Nucleus accumbens (tissue), 56 donors: ENCODE results near the gene FARS2.
"Not testable (repeated sequence)": the region's sequence is repeated elsewhere in the genome, so short reads cannot be mapped to it uniquely, and the experiment has no call there.

Source experiments
- DNase-seq, 56 donors: peaks; one replicate each; lab custom pipeline; 2025; lab: John Stamatoyannopoulos, UW

Gene FARS2

GRCh38 chr6:5645328-5646290 lies 384.3 kb downstream of the FARS2 start:
- DNase-seq = no peak

- DNase-seq = no peak
Observed at GRCh38 chr6:5652406-5653137, 391.3 kb downstream of the FARS2 start.

- no peak for DNase-seq
Observed at GRCh38 chr6:5653801-5654200, 392.5 kb downstream of the FARS2 start.

- DNase-seq = no peak
Observed at GRCh38 chr6:5656226-5656625, 394.9 kb downstream of the FARS2 start.

GRCh38 chr6:5656695-5657094 lies 395.4 kb downstream of the FARS2 start:
- not testable (repeated sequence) for DNase-seq

- no peak for DNase-seq
Observed at GRCh38 chr6:5657684-5658430, 396.5 kb downstream of the FARS2 start.

- no peak for DNase-seq
Observed at GRCh38 chr6:5659467-5659866, 398.2 kb downstream of the FARS2 start.

- no peak for DNase-seq
Observed at GRCh38 chr6:5660772-5661171, 399.5 kb downstream of the FARS2 start.

- no peak for DNase-seq
Observed at GRCh38 chr6:5662797-5663196, 401.5 kb downstream of the FARS2 start.

- no peak for DNase-seq
Observed at GRCh38 chr6:5663259-5663658, 401.9 kb downstream of the FARS2 start.

- DNase-seq = no peak
Observed at GRCh38 chr6:5663739-5664138, 402.4 kb downstream of the FARS2 start.

- DNase-seq = peak in 1 of 56 donors; percentile 4
Observed at GRCh38 chr6:5664149-5664548, 402.8 kb downstream of the FARS2 start.

- no peak for DNase-seq
Observed at GRCh38 chr6:5665173-5665572, 403.9 kb downstream of the FARS2 start.

- DNase-seq = no peak
Observed at GRCh38 chr6:5665667-5666066, 404.4 kb downstream of the FARS2 start.

GRCh38 chr6:5666695-5667094 lies 405.4 kb downstream of the FARS2 start:
- DNase-seq = no peak

GRCh38 chr6:5667737-5668136 lies 406.4 kb downstream of the FARS2 start:
- DNase-seq = no peak

GRCh38 chr6:5670381-5670780 lies 409.1 kb downstream of the FARS2 start:
- DNase-seq = no peak

- peak in 1 of 56 donors; percentile 8 for DNase-seq
Observed at GRCh38 chr6:5670811-5671561, 409.7 kb downstream of the FARS2 start.

GRCh38 chr6:5671601-5672559 lies 410.6 kb downstream of the FARS2 start:
- DNase-seq = no peak
